Hepatocyte (in vitro differentiated cells): ENCODE results near the gene TNFRSF4. TPM values are rescaled to one million over a fixed set of nuclear protein-coding genes. Genes with fewer than 3 reads are reported as not detected.

Experiments
- DNase-seq: peaks from one replicate; pipeline ENCODE4 v3.0.0-alpha.2; 2016; ENCODE audit warnings: low spot score
- H2AFZ ChIP-seq: fragments of 200-600 bp; sonication (generic); 2 replicates; pipeline ENCODE4 v1.6.0; 2016; ENCODE audit warnings: antibody characterized with exemption, mild to moderate bottlenecking
- H3K27ac ChIP-seq: fragments of 200-600 bp; sonication (generic); 2 replicates; pipeline ENCODE4 v1.5.1; 2016; ENCODE audit warnings: mild to moderate bottlenecking
- H3K27me3 ChIP-seq: fragments of 200-600 bp; sonication (generic); 2 replicates; pipeline ENCODE4 v1.6.1; 2016
- H3K36me3 ChIP-seq: fragments of 200-600 bp; sonication (generic); replicated peaks from 2 replicates; pipeline ENCODE4 v1.5.1; 2016; ENCODE audit warnings: low read depth; ENCODE audit not compliant: insufficient read depth
- H3K4me1 ChIP-seq: fragments of 200-600 bp; sonication (generic); 2 replicates; pipeline ENCODE4 v1.5.1; 2016; ENCODE audit warnings: mild to moderate bottlenecking, moderate library complexity; ENCODE audit not compliant: insufficient read depth
- H3K4me2 ChIP-seq: fragments of 200-600 bp; sonication (generic); 2 replicates; pipeline ENCODE4 v1.6.0; 2016
- H3K4me3 ChIP-seq: fragments of 200-600 bp; sonication (generic); 2 replicates; pipeline ENCODE4 v1.5.1; 2016; ENCODE audit warnings: mild to moderate bottlenecking
- H3K79me2 ChIP-seq: fragments of 200-600 bp; sonication (generic); 2 replicates; pipeline ENCODE4 v1.6.0; 2017; ENCODE audit warnings: mild to moderate bottlenecking
- H3K9me2 ChIP-seq: fragments of 200-600 bp; sonication (generic); replicated peaks from 2 replicates; pipeline ENCODE4 v1.6.0; 2017; ENCODE audit warnings: mild to moderate bottlenecking; ENCODE audit not compliant: insufficient read depth
- H3K9me3 ChIP-seq: fragments of 200-600 bp; sonication (generic); 2 replicates; pipeline ENCODE4 v1.5.1; 2016; ENCODE audit warnings: low read depth, mild to moderate bottlenecking
- H4K20me1 ChIP-seq: fragments of 200-600 bp; sonication (generic); 2 replicates; pipeline ENCODE4 v1.6.0; 2016; ENCODE audit warnings: mild to moderate bottlenecking; ENCODE audit not compliant: insufficient read depth, poor library complexity, severe bottlenecking
- EZH2 ChIP-seq: fragments of 200-600 bp; sonication (generic); IDR thresholded peaks from 2 replicates; pipeline ENCODE4 v1.6.1; 2016; ENCODE audit warnings: antibody characterized with exemption, mild to moderate bottlenecking, borderline replicate concordance
- EZH2phosphoT487 ChIP-seq: fragments of 200-600 bp; sonication (generic); IDR thresholded peaks from one replicate; pipeline ENCODE4 v1.6.1; 2018; ENCODE audit warnings: antibody characterized with exemption, mild to moderate bottlenecking, low read depth, moderate library complexity; ENCODE audit not compliant: unreplicated experiment, severe bottlenecking
- WGBS: methylation state at CpG from one replicate; pipeline ENCODE4 v1.1.6; 2016; ENCODE audit warnings: low lambda C conversion rate; ENCODE audit errors: missing lambda C conversion rate; 5-methylcytosine and 5-hydroxymethylcytosine counted together
- polyA plus RNA-seq: library from polyadenylated mRNA; unstranded; fragments of >200 nt; fragmentation: Nextera tagmentation; extraction: Ambion mirVana; gene quantifications from 2 replicates; pipeline ENCODE4 v1.2.1, GENCODE V29; 2016
- total RNA-seq: library from RNA; depleted of rRNA; stranded (reverse); fragments of >200 nt; gene quantifications from 2 replicates; pipeline ENCODE4 v1.2.3, GENCODE V29; 2014
- TF ChIP-seq, protein P1 (sequence below): fragments of 200-600 bp; sonication (generic); IDR thresholded peaks from 2 replicates; pipeline ENCODE4 v1.5.1; 2016; ENCODE audit warnings: antibody characterized with exemption, mild to moderate bottlenecking; ENCODE audit not compliant: poor library complexity

Gene TNFRSF4
- total and polyA plus RNA-seq, 2 experiments from 2014 or later: not detected

DNA sequence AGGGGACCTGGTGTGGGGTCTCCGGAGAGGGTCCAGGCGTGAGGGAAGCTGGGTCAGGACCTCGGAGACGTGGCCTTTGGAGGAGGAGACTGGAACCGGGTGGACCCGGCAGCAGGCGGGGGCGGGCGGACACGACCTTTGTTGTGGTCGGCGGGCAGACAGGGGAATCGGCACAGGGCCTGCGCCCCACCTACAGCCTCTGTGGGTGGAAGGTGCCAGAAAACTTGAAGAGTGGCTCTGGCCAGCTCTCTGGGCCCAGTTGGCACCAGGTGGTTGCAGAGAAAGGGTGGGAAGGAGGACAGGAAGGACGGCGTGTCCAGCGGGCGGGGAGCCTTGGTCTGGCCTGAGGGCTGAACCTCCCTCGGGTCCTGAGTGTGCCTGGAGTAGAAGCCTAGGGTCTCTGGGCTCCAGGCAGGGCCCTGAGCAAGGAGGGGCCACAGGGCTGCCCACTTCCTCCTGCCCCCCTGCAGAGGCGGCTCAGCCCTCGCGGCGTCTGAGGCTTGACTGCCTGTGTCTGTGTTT, 48.0 kb downstream of the TNFRSF4 start:
- Histone ChIP-seq H3K4me3 (no peak overlapping the region), H4K20me1 (peaks cover 43% of the 10 kb centered on the region), H3K4me2 (peak overlapping the region; percentile 87), H2AFZ (no peak overlapping the region), H3K27me3 (no peaks in the 10 kb centered on the region), H3K27ac (peak overlapping the region; percentile 63), H3K9me3 (no peaks in the 10 kb centered on the region), H3K4me1 (peaks cover 12% of the 10 kb centered on the region), H3K9me2 (no peaks in the 10 kb centered on the region), H3K79me2 (peaks cover 54% of the 10 kb centered on the region), H3K36me3 (no peaks in the 10 kb centered on the region)
- no peak for TF ChIP-seq EZH2phosphoT487
- TF ChIP-seq EZH2: no peak
- TF ChIP-seq, protein P1, sequence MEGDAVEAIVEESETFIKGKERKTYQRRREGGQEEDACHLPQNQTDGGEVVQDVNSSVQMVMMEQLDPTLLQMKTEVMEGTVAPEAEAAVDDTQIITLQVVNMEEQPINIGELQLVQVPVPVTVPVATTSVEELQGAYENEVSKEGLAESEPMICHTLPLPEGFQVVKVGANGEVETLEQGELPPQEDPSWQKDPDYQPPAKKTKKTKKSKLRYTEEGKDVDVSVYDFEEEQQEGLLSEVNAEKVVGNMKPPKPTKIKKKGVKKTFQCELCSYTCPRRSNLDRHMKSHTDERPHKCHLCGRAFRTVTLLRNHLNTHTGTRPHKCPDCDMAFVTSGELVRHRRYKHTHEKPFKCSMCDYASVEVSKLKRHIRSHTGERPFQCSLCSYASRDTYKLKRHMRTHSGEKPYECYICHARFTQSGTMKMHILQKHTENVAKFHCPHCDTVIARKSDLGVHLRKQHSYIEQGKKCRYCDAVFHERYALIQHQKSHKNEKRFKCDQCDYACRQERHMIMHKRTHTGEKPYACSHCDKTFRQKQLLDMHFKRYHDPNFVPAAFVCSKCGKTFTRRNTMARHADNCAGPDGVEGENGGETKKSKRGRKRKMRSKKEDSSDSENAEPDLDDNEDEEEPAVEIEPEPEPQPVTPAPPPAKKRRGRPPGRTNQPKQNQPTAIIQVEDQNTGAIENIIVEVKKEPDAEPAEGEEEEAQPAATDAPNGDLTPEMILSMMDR: no peak
- DNase-seq: no peak
- WGBS: 59% methylated on average over 16 of the region's 23 CpGs

DNA sequence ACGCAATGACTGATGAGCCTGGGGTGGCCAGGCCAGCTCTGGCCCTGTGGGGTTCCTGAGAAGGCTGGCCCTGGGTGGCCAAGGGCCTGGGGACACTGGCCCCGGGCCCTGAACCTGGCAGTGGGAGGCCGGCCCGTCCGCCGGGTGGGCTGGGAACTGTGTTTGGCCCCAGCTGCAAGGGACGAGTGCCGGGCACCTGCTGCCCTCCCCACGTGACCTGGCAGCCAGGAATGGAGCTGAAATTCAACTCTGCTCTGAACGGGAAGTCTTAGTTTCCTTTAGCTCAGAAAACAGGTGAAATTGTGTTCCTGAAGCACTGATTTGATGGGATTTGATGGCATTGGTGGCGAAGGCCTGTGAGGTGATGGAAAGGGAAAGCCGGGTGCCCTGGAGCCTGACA, 48.5 kb downstream of the TNFRSF4 start:
- no peak overlapping the region for H2AFZ ChIP-seq
- H3K4me3 ChIP-seq: peak overlapping the region; percentile 20

DNA sequence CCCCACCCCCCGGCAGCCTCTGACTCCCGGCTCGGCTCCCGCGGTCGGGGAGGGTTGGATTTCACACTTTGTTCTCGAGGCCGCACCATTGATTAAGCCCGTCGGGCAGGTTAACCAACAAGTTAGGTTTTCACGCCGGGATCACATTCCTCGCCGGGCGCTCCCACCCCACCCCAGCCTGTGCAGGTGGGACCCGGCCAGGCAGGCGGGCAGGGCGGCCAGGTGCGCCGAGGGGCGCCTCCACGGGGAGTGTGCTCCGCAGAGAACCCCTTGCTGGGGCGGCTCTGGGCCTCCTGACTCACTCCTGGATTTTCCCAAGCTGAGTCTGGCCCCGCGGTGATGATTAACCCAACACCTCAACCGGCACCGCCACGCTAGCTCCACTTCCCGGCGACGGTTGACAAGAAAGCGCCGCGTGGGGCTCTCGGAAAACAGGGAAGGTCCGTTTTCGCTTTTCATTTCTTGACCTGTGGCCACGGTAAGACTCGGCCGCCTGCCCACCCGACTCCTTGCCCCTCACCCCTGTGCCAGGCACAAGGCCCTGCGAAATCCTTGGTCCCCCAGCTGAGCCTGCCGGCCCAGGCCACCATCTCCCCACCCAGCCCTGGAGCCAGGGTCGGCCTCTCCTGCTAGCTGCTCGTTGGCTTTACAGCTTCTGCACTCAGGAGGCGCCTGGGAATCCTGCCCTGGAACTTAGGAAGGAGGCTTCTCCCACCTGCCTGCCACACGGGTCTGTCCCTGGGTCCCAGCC, 49.1 kb downstream of the TNFRSF4 start:
- Histone ChIP-seq H3K4me2 (peak overlapping the region; percentile 87), H3K4me1 (peaks cover 12% of the 10 kb centered on the region), H3K79me2 (peaks cover 54% of the 10 kb centered on the region), H3K9me3 (no peaks in the 10 kb centered on the region), H4K20me1 (peaks cover 43% of the 10 kb centered on the region), H3K36me3 (no peaks in the 10 kb centered on the region), H2AFZ (no peak overlapping the region), H3K9me2 (no peaks in the 10 kb centered on the region), H3K27me3 (no peaks in the 10 kb centered on the region), H3K27ac (peak overlapping the region; percentile 98), H3K4me3 (peak overlapping the region; percentile 52)
- DNase-seq: peak; percentile 84
- 25% methylated on average over 41 of the region's 48 CpGs for WGBS
- TF ChIP-seq EZH2 (no peak), EZH2phosphoT487 (no peak)
- TF ChIP-seq, protein P1: no peak

More for the DNA sequence above, 48.5 kb downstream of the TNFRSF4 start:
- TF ChIP-seq EZH2phosphoT487 (no peak), EZH2 (no peak)
- TF ChIP-seq, protein P1: no peak
- H3K79me2 ChIP-seq: peaks cover 54% of the 10 kb centered on the region
- peaks cover 12% of the 10 kb centered on the region for H3K4me1 ChIP-seq
- H3K9me3 ChIP-seq: no peaks in the 10 kb centered on the region
- no peaks in the 10 kb centered on the region for H3K9me2 ChIP-seq
- DNase-seq: no peak
- 75% methylated on average over 12 of the region's 12 CpGs for WGBS
- H3K27ac ChIP-seq: peak overlapping the region; percentile 63
- H3K4me2 ChIP-seq: peak overlapping the region; percentile 87
- no peaks in the 10 kb centered on the region for H3K27me3 ChIP-seq
- H3K36me3 ChIP-seq: no peaks in the 10 kb centered on the region
- peaks cover 43% of the 10 kb centered on the region for H4K20me1 ChIP-seq
